EL (cell line): ENCODE measurements around the gene NUPR1.
"Not testable (repeated sequence)": the region's sequence is repeated elsewhere in the genome, so short reads cannot be mapped to it uniquely, and the experiment has no call there.

Experiments
- DNase-seq: peaks from one replicate; pipeline ENCODE4 v3.0.0-alpha.2; 2016

The NUPR1 gene

GRCh38 chr16:28497861-28498599 is 40.7 kb downstream of the NUPR1 start:
- DNase-seq = no peak

DNA sequence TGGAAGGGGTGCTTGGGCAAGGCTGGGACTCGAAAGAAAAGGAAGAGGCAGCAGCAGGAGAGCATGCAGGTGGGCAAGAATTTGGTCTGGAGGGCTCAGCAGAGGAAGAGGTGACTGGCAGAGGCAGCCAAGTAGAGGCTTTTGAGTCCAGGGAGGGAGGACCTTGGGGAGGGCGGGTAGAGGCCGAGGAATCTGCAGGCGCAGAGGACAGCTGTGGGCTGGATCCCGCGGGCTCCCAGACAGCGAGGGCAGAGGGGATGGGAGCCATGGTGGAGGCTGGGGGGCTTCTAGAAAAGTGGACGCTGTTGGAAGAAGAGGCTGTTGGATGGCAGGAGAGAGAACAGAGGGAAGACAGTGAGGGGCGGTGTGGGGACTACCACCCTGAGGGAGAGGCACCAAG is 41.4 kb downstream of the NUPR1 start:
- no peak for DNase-seq

- DNase-seq = no peak
Observed at GRCh38 chr16:28496844-28497243, 41.9 kb downstream of the NUPR1 start.

GRCh38 chr16:28495795-28496749 is 42.7 kb downstream of the NUPR1 start:
- no peak for DNase-seq

DNA sequence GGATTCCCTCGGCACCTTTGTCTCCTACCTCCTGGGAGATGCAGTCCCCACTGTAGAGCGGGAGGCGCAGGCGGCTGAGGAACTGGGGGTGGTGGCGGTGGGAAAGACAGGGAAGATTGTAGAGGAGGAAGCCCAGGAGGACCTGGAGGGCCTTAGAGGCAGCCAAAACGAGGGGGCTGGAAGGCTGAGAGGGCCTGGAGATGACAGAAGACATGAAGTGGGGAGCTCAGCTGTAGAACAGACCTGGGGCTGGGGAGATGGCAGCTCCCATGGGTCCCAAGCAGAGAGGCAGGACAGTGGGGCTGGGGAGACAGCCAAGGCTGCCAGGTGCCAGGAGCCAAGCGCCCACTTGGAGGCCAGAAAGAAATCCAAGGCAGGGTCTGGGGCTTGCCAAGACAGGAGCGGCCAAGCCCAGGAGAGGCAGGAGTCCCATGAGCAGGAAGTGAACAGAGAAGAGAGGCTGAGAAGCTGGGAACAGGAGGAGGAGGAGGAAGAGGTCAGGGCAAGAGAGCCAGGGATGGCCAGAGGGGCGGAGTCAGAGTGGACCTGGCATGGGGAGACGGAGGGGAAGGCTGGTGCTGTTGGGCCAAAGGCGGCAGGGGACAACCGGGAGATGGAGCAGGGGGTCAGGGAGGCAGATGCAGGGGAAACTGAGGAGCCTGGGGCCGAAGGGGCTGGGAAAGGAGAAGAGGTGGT is 43.5 kb downstream of the NUPR1 start:
- DNase-seq = no peak

DNA sequence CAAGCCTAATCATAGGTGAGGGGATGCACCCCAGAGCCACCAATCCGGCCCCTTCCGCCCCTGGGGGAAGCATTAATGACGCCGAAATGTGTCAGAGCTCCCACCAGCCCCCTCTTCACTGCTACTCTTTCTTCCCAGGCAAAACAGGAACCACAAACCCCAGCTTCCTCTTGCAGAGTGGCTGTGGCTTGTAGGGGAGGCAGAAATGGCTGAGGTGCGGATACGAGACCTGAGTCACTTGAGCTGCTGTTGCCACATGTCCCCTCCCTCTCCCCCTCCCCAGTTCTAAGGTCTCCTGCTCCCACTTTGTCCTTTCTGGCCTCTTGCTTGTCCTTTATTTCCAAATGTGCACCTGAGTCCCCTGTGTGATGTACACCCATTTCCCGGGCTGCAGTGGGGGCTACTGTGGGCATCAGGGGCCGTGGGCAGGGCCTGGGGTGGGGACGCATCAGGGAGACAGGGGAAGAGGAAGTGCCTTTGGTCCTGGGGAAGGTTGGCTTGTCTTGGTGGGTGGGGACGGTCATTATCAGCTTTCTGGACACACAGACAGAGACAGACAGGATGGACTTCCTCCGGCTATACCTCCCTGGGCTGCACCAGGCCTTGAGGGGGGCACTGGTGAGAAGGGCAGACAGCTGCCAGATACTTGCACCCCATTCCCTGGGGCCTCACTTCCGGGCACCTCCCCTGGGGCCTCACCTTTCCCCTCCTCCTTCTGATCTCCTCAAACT is 44.5 kb downstream of the NUPR1 start, which contains the start of gene APOBR:
TSS of gene APOBR (plus strand) at position 523 of the 731 bp plus-strand sequence. CDS start at position 562, 39 bp downstream.
- DNase-seq = no peak

DNA sequence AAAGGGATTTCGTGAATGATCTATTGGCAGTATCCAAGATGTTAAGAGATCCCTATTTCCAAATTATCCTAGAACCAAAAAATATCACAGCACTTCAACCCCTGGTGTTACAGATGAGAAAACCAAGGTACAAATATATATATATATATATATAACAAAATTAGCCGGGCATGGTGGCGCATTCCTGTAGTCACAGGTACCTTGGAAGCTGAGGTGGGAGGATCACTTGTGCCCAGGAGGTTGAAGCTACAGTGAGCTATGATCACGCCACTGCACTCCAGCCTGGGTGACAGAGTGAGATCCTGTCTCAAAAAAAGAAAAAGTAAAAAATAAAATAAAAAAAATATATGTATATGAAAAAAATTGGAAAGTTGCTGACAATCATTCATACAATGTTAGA is 46.3 kb downstream of the NUPR1 start:
- DNase-seq = no peak

- DNase-seq = peak; percentile 95
Observed at GRCh38 chr16:28491970-28492474, 46.8 kb downstream of the NUPR1 start, which contains the start of gene CLN3. Gene CLN3 (minus strand): TSS chr16:28492074. CDS start chr16:28491759, 315 bp downstream.

DNA sequence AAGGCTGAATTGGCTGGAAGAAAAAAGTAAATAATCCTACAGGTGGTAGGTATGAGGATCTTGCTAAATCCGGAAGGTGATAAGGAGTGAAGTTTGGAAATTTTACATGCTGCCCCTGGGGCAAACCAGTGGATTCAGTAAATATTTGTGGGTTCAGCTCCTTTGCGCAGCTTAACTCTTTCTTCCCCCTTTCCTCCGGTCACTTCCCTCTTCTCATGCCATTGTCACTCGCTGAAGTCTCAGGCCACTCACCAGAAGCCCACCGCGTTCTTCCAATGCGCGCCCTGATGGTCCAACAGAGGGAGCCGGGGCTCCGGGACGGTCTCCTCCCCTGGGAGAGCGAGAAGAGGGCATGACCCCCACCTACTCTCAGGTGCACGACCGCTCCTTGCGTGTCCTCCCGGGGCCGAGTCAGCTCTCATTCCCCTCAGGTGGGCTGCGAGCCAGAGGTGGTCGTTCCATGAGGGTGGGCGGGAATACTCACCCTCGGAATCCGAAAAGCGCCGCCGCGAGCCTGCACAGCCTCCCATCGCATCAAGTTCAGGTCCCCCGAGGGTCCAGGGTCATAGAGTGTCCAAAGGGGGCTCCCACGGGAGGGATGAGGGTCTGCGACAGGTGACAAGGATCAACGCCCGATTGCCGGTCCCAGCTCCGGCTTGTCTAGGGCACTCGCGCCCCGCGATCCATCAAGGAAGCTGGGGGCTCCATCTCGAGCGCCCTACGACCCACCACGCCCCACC is 47.4 kb downstream of the NUPR1 start:
- peak; percentile 44 for DNase-seq

DNA sequence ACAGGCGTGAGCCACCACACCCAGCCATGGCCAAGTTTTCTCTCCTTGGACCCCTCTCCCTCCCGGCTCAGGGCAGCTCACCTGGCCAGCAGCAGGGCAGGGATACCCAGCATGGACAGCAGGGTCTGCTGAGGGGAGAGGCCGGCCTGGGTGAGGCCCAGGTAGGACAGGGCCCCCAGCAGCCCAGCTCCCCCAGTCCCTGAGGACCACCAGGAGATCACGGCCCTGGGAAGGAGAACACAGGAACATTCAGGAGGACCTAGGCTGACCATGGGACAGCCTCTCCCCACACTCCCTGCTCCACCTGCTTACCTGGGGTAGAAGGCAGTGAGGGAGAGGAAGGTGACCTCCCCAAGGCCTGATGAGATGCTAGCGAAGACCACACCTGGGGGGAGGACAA is 52.5 kb downstream of the NUPR1 start:
- DNase-seq = no peak

DNA sequence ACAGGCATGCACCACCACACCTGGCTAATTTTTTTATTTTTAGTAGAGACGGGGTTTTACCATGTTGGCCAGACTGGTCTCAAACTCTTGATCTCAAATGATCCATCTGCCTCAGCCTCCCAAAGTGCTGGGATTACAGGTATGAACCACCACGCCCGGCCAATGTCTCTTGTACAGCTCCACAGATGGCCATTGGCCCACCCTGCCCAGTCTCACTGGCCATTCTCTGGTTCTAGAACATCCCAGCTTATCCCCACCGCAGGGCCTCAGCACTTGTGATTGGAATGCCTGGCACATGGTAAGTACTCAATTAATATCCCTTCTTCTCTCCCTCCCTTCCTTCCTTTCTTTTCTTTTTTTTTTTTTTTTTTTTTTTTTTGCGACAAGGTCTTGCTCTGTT is 55.4 kb downstream of the NUPR1 start:
- DNase-seq = not testable (repeated sequence)
